22Rv1 (cell line): ENCODE results near the gene PIP4P1.

Experiments used
- CTCF ChIP-seq: fragments of 450-650 bp; IDR thresholded peaks from 2 replicates; pipeline ENCODE4 v1.5.1; 2017; ENCODE audit warnings: mild to moderate bottlenecking
- ZFX ChIP-seq: fragments of 450-650 bp; IDR thresholded peaks from 2 replicates; pipeline ENCODE4 v1.6.1; 2017; ENCODE audit warnings: antibody characterized with exemption, borderline replicate concordance

- TF ChIP-seq CTCF: no peak
- no peak for TF ChIP-seq ZFX
Observed at GRCh38 chr14:20434701-20435581, 26.3 kb downstream of the PIP4P1 start.
